Stomach (tissue), 9 donors: Measurements from ENCODE around the gene SHCBP1L. TPM values are rescaled to one million over a fixed set of nuclear protein-coding genes. Genes with fewer than 3 reads are reported as not detected.

Experiments
- DNase-seq, 2 donors: peaks; one replicate each; pipeline versions ENCODE4 v3.0.0 to v3.0.0-alpha.2; 2013 to 2019
- H3K27ac ChIP-seq, 5 donors: fragments of 200-600 bp in 4 of 5; sonication (generic) in 4 of 5; one replicate each; pipeline ENCODE4 v1.5.1; 2013 to 2019; ENCODE audit warnings: mild to moderate bottlenecking in 1 of 5, moderate library complexity in 1 of 5
- H3K27me3 ChIP-seq, 3 donors: fragments of 200-600 bp; sonication (generic); one replicate each; pipeline ENCODE4 v1.5.1; 2017 to 2019; ENCODE audit warnings: mixed run types in 1 of 3
- H3K36me3 ChIP-seq, 4 donors: fragments of 200-600 bp; sonication (generic); 1 replicate in 3 of 4; 2 replicates in 1 of 4; pipeline ENCODE4 v1.5.1; 2016 to 2019
- H3K4me1 ChIP-seq, 4 donors: fragments of 200-600 bp; sonication (generic); one replicate each; pipeline ENCODE4 v1.5.1; 2016 to 2019
- H3K4me3 ChIP-seq, 4 donors: fragments of 200-600 bp; sonication (generic) in 3 of 4; one replicate each; pipeline ENCODE4 v1.5.1; 2016 to 2019; ENCODE audit warnings: mild to moderate bottlenecking in 1 of 4
- H3K9me3 ChIP-seq, 4 donors: fragments of 200-600 bp; sonication (generic); one replicate each; pipeline ENCODE4 v1.5.1; 2016 to 2019
- CTCF ChIP-seq, 7 experiments: fragments of 450-650 bp in 4 of 7; fragments of 200-600 bp in 3 of 7; sonication (generic) in 3 of 7; IDR thresholded peaks; one replicate each; pipeline ENCODE4 v1.5.1; 2016 to 2019; ENCODE audit warnings: antibody characterized with exemption in 7 of 7, control low read depth in 2 of 7, mild to moderate bottlenecking in 1 of 7
- EP300 ChIP-seq: sonication (generic); formaldehyde crosslinking; IDR thresholded peaks from one replicate; pipeline ENCODE4 v1.6.1; 2017; ENCODE audit warnings: antibody characterized with exemption
- POLR2A ChIP-seq, 4 donors: fragments of 450-650 bp; IDR thresholded peaks; one replicate each; pipeline ENCODE4 v1.6.1; 2016; ENCODE audit warnings: antibody characterized with exemption in 4 of 4, control low read depth in 2 of 4, mild to moderate bottlenecking in 1 of 4, moderate library complexity in 1 of 4
- POLR2AphosphoS5 ChIP-seq, 3 donors: sonication (generic); formaldehyde crosslinking; IDR thresholded peaks; one replicate each; pipeline ENCODE4 v1.6.1; 2016; ENCODE audit warnings: antibody characterized with exemption in 3 of 3
- WGBS, 5 donors: extraction: QIAGEN DNeasy Blood & Tissue Kit in 3 of 5; methylation state at CpG; one replicate each; pipeline versions ENCODE4 v1.1.5 to v1.1.7; 2013 to 2018; 5-methylcytosine and 5-hydroxymethylcytosine counted together
- intact Hi-C: fragments of 100-400 bp; cut with DNase I; formaldehyde crosslinking; loops from one replicate; pipeline ENCODE4 v1.15.1; 2023; ENCODE audit warnings: low total_unique reads
- polyA plus RNA-seq, 3 donors: library from polyadenylated mRNA; stranded (reverse); fragments of 200-250 nt; gene quantifications; one replicate each; pipeline ENCODE4 v1.2.3, GENCODE V29; 2013
- small RNA-seq, 4 donors: library from RNA; depleted of rRNA; stranded (forward); fragments of <200 nt; gene quantifications; one replicate each; pipeline ENCODE3, GENCODE V24; 2016
- total RNA-seq, 5 donors: library from RNA; depleted of rRNA; stranded (reverse); fragments of >200 nt; gene quantifications; one replicate each; pipeline versions ENCODE4 v1.1.0 to v1.2.3, GENCODE V29; 2014 to 2016
- donor health status: healthy with polysubstance abuse.
- donor health status: Bipolar disorder and iron deficiency.
- donor health status: healthy.

The SHCBP1L gene
- total and polyA plus RNA-seq, 8 donors: not detected

DNA sequence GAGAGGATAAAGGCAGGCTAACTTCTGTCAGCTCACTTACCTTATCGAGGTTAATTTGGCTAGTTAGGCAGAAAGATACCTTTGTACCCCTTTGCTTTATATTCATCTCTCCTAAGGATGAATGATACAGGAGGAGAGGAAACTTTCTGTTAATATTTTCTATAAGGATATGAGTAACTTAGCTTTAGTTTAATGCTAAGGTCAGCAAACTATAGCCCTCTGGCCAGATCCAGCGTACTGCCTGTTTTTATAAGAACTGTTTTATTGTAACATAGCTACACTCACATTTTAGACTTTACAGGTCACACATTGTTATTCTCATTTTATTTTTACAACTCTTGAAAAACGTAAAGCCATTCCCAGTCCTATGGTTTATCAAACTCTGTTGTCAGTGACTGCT is 95.8 kb downstream of the SHCBP1L start:
- TF ChIP-seq EP300: no peak
- no peak for TF ChIP-seq POLR2A (IDR thresholded peaks at IDR 0.05)
- TF ChIP-seq CTCF (IDR thresholded peaks at IDR 0.05): no peak
- no peak for TF ChIP-seq POLR2AphosphoS5 (IDR thresholded peaks at IDR 0.05)
- H3K27ac ChIP-seq: no peak overlapping the region
- intact Hi-C loops: no loop called here
- H3K9me3 ChIP-seq: no peaks in the 10 kb centered on the region
- peaks cover 0 to 25% (median 2%) of the 10 kb centered on the region in 4 donors for H3K4me1 ChIP-seq
- no peak for DNase-seq
- H3K27me3 ChIP-seq: no peaks in the 10 kb centered on the region
- peaks cover 95 to 100% (median 100%) of the 10 kb centered on the region in 4 donors for H3K36me3 ChIP-seq
- H3K4me3 ChIP-seq: no peak overlapping the region
- 75 to 86% (median 82%) methylated on average over 3 of the region's 3 CpGs for WGBS, 5 donors

- no peaks in the 10 kb centered on the region for H3K9me3 ChIP-seq
- H3K36me3 ChIP-seq: peaks cover 97 to 100% (median 100%) of the 10 kb centered on the region in 4 donors
- intact Hi-C loops: no loop called here
- H3K4me1 ChIP-seq: peaks cover 0 to 25% (median 2%) of the 10 kb centered on the region in 4 donors
- no peak overlapping the region for H3K4me3 ChIP-seq
- no peak overlapping the region for H3K27ac ChIP-seq
- no peaks in the 10 kb centered on the region for H3K27me3 ChIP-seq
- TF ChIP-seq EP300 (no peak), POLR2AphosphoS5 (IDR thresholded peaks at IDR 0.05) (no peak)
- DNase-seq: no peak
- WGBS, 5 donors: 63 to 73% (median 67%) methylated on average over 4 of the region's 4 CpGs
Measured at GRCh38 chr1:182855911-182856310, 97.1 kb downstream of the SHCBP1L start.

DNA sequence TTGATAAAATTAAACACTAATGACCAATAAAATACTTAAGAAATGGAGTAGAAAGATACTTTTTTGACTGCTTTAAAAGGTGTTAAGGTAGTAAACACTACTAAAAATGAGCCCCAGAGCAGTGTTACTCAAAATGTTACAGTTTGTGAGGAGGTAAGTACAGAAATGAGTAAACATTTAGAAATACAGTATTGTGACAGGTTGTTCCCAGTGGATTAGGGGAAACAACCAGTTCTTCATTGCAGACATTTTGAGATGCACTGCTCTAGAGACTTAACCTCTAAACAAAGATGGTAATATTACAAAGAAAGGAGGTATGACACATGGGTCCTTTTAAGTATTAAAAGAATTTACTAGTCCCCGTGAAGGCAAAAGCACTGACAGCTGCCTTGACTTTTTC is 101.1 kb downstream of the SHCBP1L start:
- peaks cover 0 to 25% (median 7%) of the 10 kb centered on the region in 4 donors for H3K4me1 ChIP-seq
- no peak for DNase-seq
- no peak overlapping the region for H3K4me3 ChIP-seq
- H3K9me3 ChIP-seq: no peaks in the 10 kb centered on the region
- TF ChIP-seq POLR2AphosphoS5 (IDR thresholded peaks at IDR 0.05): no peak
- TF ChIP-seq CTCF (IDR thresholded peaks at IDR 0.05): no peak
- no peak for TF ChIP-seq EP300
- TF ChIP-seq POLR2A (IDR thresholded peaks at IDR 0.05): no peak
- no peak overlapping the region for H3K27ac ChIP-seq
- H3K36me3 ChIP-seq: peaks cover 66 to 100% (median 100%) of the 10 kb centered on the region in 4 donors
- H3K27me3 ChIP-seq: no peaks in the 10 kb centered on the region
- intact Hi-C loops: no loop called here
- WGBS, 5 donors: 80 to 94% (median 84%) methylated on average over 1 of the region's 1 CpG

- intact Hi-C loops: no loop called here
- Histone ChIP-seq H3K4me1 (peaks cover 0 to 20% (median 8%) of the 10 kb centered on the region in 4 donors), H3K9me3 (no peaks in the 10 kb centered on the region), H3K27ac (no peak overlapping the region), H3K36me3 (peaks cover 58 to 100% (median 100%) of the 10 kb centered on the region in 4 donors), H3K27me3 (no peaks in the 10 kb centered on the region), H3K4me3 (no peak overlapping the region)
- 83 to 98% (median 96%) methylated on average over 4 of the region's 4 CpGs for WGBS, 5 donors
- TF ChIP-seq EP300: no peak
- TF ChIP-seq CTCF (IDR thresholded peaks at IDR 0.05): no peak
- no peak for TF ChIP-seq POLR2AphosphoS5 (IDR thresholded peaks at IDR 0.05)
- no peak for TF ChIP-seq POLR2A (IDR thresholded peaks at IDR 0.05)
- DNase-seq: no peak
Measured at GRCh38 chr1:182850319-182850718, 102.6 kb downstream of the SHCBP1L start.

Small RNA genes lying within 50 kb of the gene (small RNA-seq; reads per million reads assigned to genes)
- gene HMGN1P4: 0 reads per million in 4 donors
- gene RNU6-41P: 0 reads per million in 4 donors

Other genes starting within 250 kb of the SHCBP1L start
- gene NPL, start 163.4 kb downstream of the SHCBP1L start, total RNA-seq: 10 to 100 TPM in 1 of 5 donors, 1 to 10 TPM in 3, under 1 TPM in 1; 0.45 to 48.5 (median 5.5) TPM
- gene NPL, start 163.4 kb downstream of the SHCBP1L start, polyA plus RNA-seq: 10 to 100 TPM in 1 of 3 donors, 1 to 10 TPM in 2; 5.5 to 16.3 (median 6.5) TPM
- gene DHX9, start 113.8 kb downstream of the SHCBP1L start, total RNA-seq: 100 to 1,000 TPM in 2 of 5 donors, 10 to 100 TPM in 3; 29.0 to 196 (median 66.1) TPM
- 10 to 100 TPM; 45.1 to 63.2 (median 45.7) TPM for gene DHX9, start 113.8 kb downstream of the SHCBP1L start, polyA plus RNA-seq
- gene LAMC1, start 70.3 kb upstream of the SHCBP1L start, total RNA-seq: 100 to 1,000 TPM; 110 to 355 (median 208) TPM
- gene LAMC1, start 70.3 kb upstream of the SHCBP1L start, polyA plus RNA-seq: 10 to 100 TPM; 11.7 to 16.4 (median 12.5) TPM
- gene LAMC2, start 233.1 kb upstream of the SHCBP1L start, total RNA-seq: 10 to 100 TPM in 4 of 5 donors, 1 to 10 TPM in 1; 5.3 to 21.3 (median 12.7) TPM
- gene LAMC2, start 233.1 kb upstream of the SHCBP1L start, polyA plus RNA-seq: 10 to 100 TPM in 1 of 3 donors, 1 to 10 TPM in 2; 2.0 to 18.7 (median 4.3) TPM